ENCODE data around the gene PBX1.

Gene PBX1

DNA sequence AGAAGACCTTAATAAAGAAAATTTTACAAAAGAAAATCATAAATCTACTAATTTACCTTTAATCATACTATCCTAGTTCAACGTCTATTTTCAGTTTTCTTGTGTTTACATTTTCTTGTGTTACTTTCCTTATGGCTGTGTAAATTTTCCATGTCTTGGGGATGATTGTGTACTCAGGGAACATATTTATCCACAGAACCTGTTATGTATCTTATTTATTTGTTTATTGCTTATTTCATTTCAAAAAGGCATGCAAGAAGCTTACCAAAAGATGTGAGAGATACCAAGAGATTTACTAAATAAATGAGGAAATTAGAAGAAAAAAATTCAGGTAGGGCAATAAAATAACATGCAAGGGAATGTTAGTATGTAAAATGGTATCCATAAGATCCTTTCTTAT lies 22.8 kb downstream of the PBX1 start:
- Histone ChIP-seq H2AK5ac (ENCODE audit: low read depth, low read length) (no peak overlapping the region), H3K23ac (ENCODE audit: low read depth, low read length, poor library complexity) (no peak overlapping the region), H3K4me2 (ENCODE audit: insufficient read depth, low read length, poor library complexity, severe bottlenecking) (no peak overlapping the region), H2BK5ac (ENCODE audit: low read length) (no peak overlapping the region), H3K27ac (replicated peaks; ENCODE audit: low read length) (no peak overlapping the region), H3K4me3 (ENCODE audit: low read length in 2 of 2) (no peak overlapping the region), H2BK15ac (ENCODE audit: low read length) (no peak overlapping the region), H3K14ac (ENCODE audit: low read length) (no peak overlapping the region), H3K79me1 (ENCODE audit: low read depth, low read length) (peaks cover 4% of the 10 kb centered on the region), H4K91ac (ENCODE audit: low read depth, low read length, poor library complexity) (no peak overlapping the region), H3K4ac (ENCODE audit: low read length) (no peak overlapping the region), H2AFZ (ENCODE audit: low read length) (no peak overlapping the region), H3K18ac (ENCODE audit: low read length) (no peak overlapping the region), H2BK12ac (ENCODE audit: low read length) (no peak overlapping the region), H3K4me1 (ENCODE audit: control insufficient read depth in 2 of 2, insufficient read depth in 1 of 2, low read depth in 1 of 2, low read length in 2 of 2) (peaks cover 26 to 36% of the 10 kb centered on the region in 2 donors), H3K9ac (ENCODE audit: low read depth, low read length, poor library complexity) (no peak overlapping the region), H2BK120ac (ENCODE audit: low read depth, low read length) (no peak overlapping the region), H3K36me3 (replicated peaks in 1 of 2; ENCODE audit: control insufficient read depth in 2 of 2, insufficient read depth in 2 of 2, low read length in 2 of 2) (peaks cover 1 to 41% of the 10 kb centered on the region in 2 donors), H3K9me3 (replicated peaks in 1 of 2; ENCODE audit: control insufficient read depth in 2 of 2, insufficient read depth in 1 of 2, low read depth in 1 of 2, low read length in 2 of 2) (peaks cover 0 to 3% of the 10 kb centered on the region in 2 donors), H4K8ac (ENCODE audit: low read depth, low read length) (no peak overlapping the region), H3K27me3 (ENCODE audit: control insufficient read depth in 3 of 3, insufficient read depth in 3 of 3, low read depth in 1 of 3, low read length in 3 of 3) (no peaks in the 10 kb centered on the region)
- no peak for DNase-seq (ENCODE audit: low spot score)
- WGBS, 2 donors (ENCODE audit: extremely low coverage in 2 of 2, insufficient read length in 2 of 2, insufficient replicate concordance in 1 of 2), result no CpG with 5 or more reads among the region's 1 CpG

DNA sequence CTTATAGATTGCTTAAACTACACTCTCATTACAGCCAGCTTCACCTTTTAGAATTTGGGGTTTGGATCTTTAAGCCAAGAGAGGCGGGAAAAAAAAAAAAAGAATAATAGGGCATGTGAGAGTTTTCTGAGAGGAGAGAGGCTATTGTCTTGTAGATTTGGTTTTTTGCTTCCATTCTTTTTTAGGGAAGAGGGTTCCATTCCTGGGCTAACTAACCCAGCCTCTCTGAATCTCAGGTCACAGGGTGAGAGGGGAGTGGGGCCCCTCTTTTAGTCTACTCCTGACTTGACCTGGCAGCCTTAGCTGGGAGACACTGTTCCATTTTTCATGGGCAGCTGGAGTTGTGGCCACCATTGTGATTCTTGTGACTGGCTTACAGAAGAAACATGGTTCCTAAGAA lies 24.2 kb downstream of the PBX1 start:
- Histone ChIP-seq H4K8ac (ENCODE audit: low read depth, low read length) (no peak overlapping the region), H3K4ac (ENCODE audit: low read length) (no peak overlapping the region), H2AFZ (ENCODE audit: low read length) (no peak overlapping the region), H2BK5ac (ENCODE audit: low read length) (no peak overlapping the region), H3K18ac (ENCODE audit: low read length) (no peak overlapping the region), H3K27ac (replicated peaks; ENCODE audit: low read length) (no peak overlapping the region), H3K4me1 (ENCODE audit: control insufficient read depth in 2 of 2, insufficient read depth in 1 of 2, low read depth in 1 of 2, low read length in 2 of 2) (peaks cover 32 to 44% of the 10 kb centered on the region in 2 donors), H4K91ac (ENCODE audit: low read depth, low read length, poor library complexity) (no peak overlapping the region), H2BK15ac (ENCODE audit: low read length) (no peak overlapping the region), H3K9me3 (replicated peaks in 1 of 2; ENCODE audit: control insufficient read depth in 2 of 2, insufficient read depth in 1 of 2, low read depth in 1 of 2, low read length in 2 of 2) (peaks cover 0 to 3% of the 10 kb centered on the region in 2 donors), H3K14ac (ENCODE audit: low read length) (no peak overlapping the region), H3K27me3 (ENCODE audit: control insufficient read depth in 3 of 3, insufficient read depth in 3 of 3, low read depth in 1 of 3, low read length in 3 of 3) (no peaks in the 10 kb centered on the region), H3K4me3 (ENCODE audit: low read length in 2 of 2) (no peak overlapping the region), H2AK5ac (ENCODE audit: low read depth, low read length) (no peak overlapping the region), H3K4me2 (ENCODE audit: insufficient read depth, low read length, poor library complexity, severe bottlenecking) (no peak overlapping the region), H3K36me3 (replicated peaks in 1 of 2; ENCODE audit: control insufficient read depth in 2 of 2, insufficient read depth in 2 of 2, low read length in 2 of 2) (peaks cover 1 to 39% of the 10 kb centered on the region in 2 donors), H3K9ac (ENCODE audit: low read depth, low read length, poor library complexity) (no peak overlapping the region), H2BK12ac (ENCODE audit: low read length) (no peak overlapping the region), H3K23ac (ENCODE audit: low read depth, low read length, poor library complexity) (no peak overlapping the region), H3K79me1 (ENCODE audit: low read depth, low read length) (peaks cover 4% of the 10 kb centered on the region), H2BK120ac (ENCODE audit: low read depth, low read length) (no peak overlapping the region)
- no CpG with 5 or more reads among the region's 1 CpG for WGBS, 2 donors (ENCODE audit: extremely low coverage in 2 of 2, insufficient read length in 2 of 2, insufficient replicate concordance in 1 of 2)
- no peak for DNase-seq (ENCODE audit: low spot score)

DNA sequence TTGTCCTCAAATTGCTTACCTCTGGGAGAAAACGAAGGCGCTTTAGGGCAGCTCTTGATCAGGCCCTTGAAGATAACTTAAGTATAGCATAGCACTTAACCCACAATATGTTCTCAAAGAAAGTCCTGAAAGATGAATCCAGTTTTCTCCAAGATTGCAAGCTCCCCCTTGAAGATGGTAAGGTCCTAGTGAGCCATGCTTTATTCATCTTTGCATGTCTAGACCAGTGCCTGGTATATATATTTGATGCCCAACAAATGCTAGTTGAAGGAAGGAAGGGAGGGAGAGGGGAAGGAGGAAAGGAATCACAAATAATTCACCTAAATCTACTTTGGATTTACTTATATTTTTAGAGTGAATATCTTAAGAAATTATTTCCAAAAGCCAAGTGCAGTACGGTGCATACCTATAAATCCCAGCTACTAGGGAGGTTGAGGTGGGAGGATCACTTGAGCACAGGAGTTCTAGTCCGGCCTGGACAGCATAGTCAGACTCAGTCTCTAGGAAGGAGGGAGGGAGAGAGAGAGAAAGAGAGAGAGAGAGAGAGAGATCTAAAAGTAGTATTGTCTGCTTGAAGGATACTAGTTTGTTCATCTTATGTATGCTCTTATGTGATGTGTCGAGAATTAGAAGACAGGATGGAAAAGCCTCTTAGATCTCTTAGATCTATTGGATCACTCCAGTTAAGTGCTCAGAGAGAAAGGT lies 25.0 kb downstream of the PBX1 start:
- Histone ChIP-seq H2AFZ (ENCODE audit: low read length) (no peak overlapping the region), H3K18ac (ENCODE audit: low read length) (no peak overlapping the region), H3K9ac (ENCODE audit: low read depth, low read length, poor library complexity) (no peak overlapping the region), H3K14ac (ENCODE audit: low read length) (no peak overlapping the region), H3K4me1 (ENCODE audit: control insufficient read depth in 2 of 2, insufficient read depth in 1 of 2, low read depth in 1 of 2, low read length in 2 of 2) (peaks cover 26 to 39% of the 10 kb centered on the region in 2 donors), H3K4ac (ENCODE audit: low read length) (no peak overlapping the region), H4K8ac (ENCODE audit: low read depth, low read length) (no peak overlapping the region), H2BK5ac (ENCODE audit: low read length) (no peak overlapping the region), H4K91ac (ENCODE audit: low read depth, low read length, poor library complexity) (no peak overlapping the region), H3K36me3 (replicated peaks in 1 of 2; ENCODE audit: control insufficient read depth in 2 of 2, insufficient read depth in 2 of 2, low read length in 2 of 2) (peaks cover 1 to 32% of the 10 kb centered on the region in 2 donors), H3K4me3 (ENCODE audit: low read length in 2 of 2) (no peak overlapping the region), H2BK12ac (ENCODE audit: low read length) (no peak overlapping the region), H2AK5ac (ENCODE audit: low read depth, low read length) (no peak overlapping the region), H2BK15ac (ENCODE audit: low read length) (no peak overlapping the region), H2BK120ac (ENCODE audit: low read depth, low read length) (no peak overlapping the region), H3K9me3 (replicated peaks in 1 of 2; ENCODE audit: control insufficient read depth in 2 of 2, insufficient read depth in 1 of 2, low read depth in 1 of 2, low read length in 2 of 2) (peaks cover 0 to 3% of the 10 kb centered on the region in 2 donors), H3K79me1 (ENCODE audit: low read depth, low read length) (peaks cover 4% of the 10 kb centered on the region), H3K23ac (ENCODE audit: low read depth, low read length, poor library complexity) (no peak overlapping the region), H3K4me2 (ENCODE audit: insufficient read depth, low read length, poor library complexity, severe bottlenecking) (no peak overlapping the region), H3K27me3 (ENCODE audit: control insufficient read depth in 3 of 3, insufficient read depth in 3 of 3, low read depth in 1 of 3, low read length in 3 of 3) (no peaks in the 10 kb centered on the region), H3K27ac (replicated peaks; ENCODE audit: low read length) (no peak overlapping the region)
- DNase-seq (ENCODE audit: low spot score), result no peak
- WGBS, 2 donors (ENCODE audit: extremely low coverage in 2 of 2, insufficient read length in 2 of 2, insufficient replicate concordance in 1 of 2), result no CpG with 5 or more reads among the region's 5 CpGs

DNA sequence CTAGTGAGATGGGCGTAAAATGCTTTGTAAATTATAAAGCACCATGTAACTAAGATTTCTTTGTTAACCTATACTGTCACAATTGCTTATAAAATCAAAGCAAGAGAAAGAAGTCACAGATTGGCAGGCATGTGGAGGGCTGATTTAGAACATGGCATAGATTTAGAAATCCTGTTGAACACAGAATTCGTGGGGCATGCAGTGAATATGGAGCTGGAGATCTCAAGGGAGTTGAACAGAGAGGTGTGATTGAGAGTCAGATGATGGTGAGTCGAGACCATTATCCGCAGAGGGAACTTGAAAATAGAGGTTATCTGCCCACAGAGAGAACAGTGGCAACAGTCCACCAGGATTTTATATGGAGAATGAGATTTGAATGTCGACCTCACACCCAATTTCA lies 27.6 kb downstream of the PBX1 start:
- no peak overlapping the region for H2AK5ac ChIP-seq (ENCODE audit: low read depth, low read length)
- H3K36me3 ChIP-seq (replicated peaks in 1 of 2; ENCODE audit: control insufficient read depth in 2 of 2, insufficient read depth in 2 of 2, low read length in 2 of 2), result peaks cover 1 to 23% of the 10 kb centered on the region in 2 donors
- no CpG with 5 or more reads among the region's 5 CpGs for WGBS, 2 donors (ENCODE audit: extremely low coverage in 2 of 2, insufficient read length in 2 of 2, insufficient replicate concordance in 1 of 2)
- no peak overlapping the region for H3K9ac ChIP-seq (ENCODE audit: low read depth, low read length, poor library complexity)
- no peak overlapping the region for H3K27ac ChIP-seq (replicated peaks; ENCODE audit: low read length)
- H4K91ac ChIP-seq (ENCODE audit: low read depth, low read length, poor library complexity), result no peak overlapping the region
- H3K4me1 ChIP-seq (ENCODE audit: control insufficient read depth in 2 of 2, insufficient read depth in 1 of 2, low read depth in 1 of 2, low read length in 2 of 2), result peaks cover 36 to 50% of the 10 kb centered on the region in 2 donors
- H3K23ac ChIP-seq (ENCODE audit: low read depth, low read length, poor library complexity), result no peak overlapping the region
- no peak overlapping the region for H2BK120ac ChIP-seq (ENCODE audit: low read depth, low read length)
- no peak overlapping the region for H3K4me2 ChIP-seq (ENCODE audit: insufficient read depth, low read length, poor library complexity, severe bottlenecking)
- H3K79me1 ChIP-seq (ENCODE audit: low read depth, low read length), result peaks cover 4% of the 10 kb centered on the region
- no peaks in the 10 kb centered on the region for H3K27me3 ChIP-seq (ENCODE audit: control insufficient read depth in 3 of 3, insufficient read depth in 3 of 3, low read depth in 1 of 3, low read length in 3 of 3)
- no peak overlapping the region for H3K4ac ChIP-seq (ENCODE audit: low read length)
- H3K18ac ChIP-seq (ENCODE audit: low read length), result no peak overlapping the region
- no peak overlapping the region for H2AFZ ChIP-seq (ENCODE audit: low read length)
- H2BK5ac ChIP-seq (ENCODE audit: low read length), result no peak overlapping the region
- DNase-seq (ENCODE audit: low spot score), result no peak
- H4K8ac ChIP-seq (ENCODE audit: low read depth, low read length), result no peak overlapping the region
- H2BK15ac ChIP-seq (ENCODE audit: low read length), result no peak overlapping the region
- H3K14ac ChIP-seq (ENCODE audit: low read length), result no peak overlapping the region
- H3K9me3 ChIP-seq (replicated peaks in 1 of 2; ENCODE audit: control insufficient read depth in 2 of 2, insufficient read depth in 1 of 2, low read depth in 1 of 2, low read length in 2 of 2), result peaks cover 0 to under 1% of the 10 kb centered on the region in 2 donors
- no peak overlapping the region for H2BK12ac ChIP-seq (ENCODE audit: low read length)
- no peak overlapping the region for H3K4me3 ChIP-seq (ENCODE audit: low read length in 2 of 2)
